ENCODE data around the gene JAK3. TPM values are rescaled to one million over a fixed set of nuclear protein-coding genes. Genes with fewer than 3 reads are reported as not detected.

Gene JAK3
- total and polyA plus RNA-seq, 4 donors: 0.87 to 7.1 (median 3.0) TPM

- no peaks in the 10 kb centered on the region for H3K9me3 ChIP-seq (ENCODE audit: control insufficient read depth in 4 of 4, low read length in 3 of 4)
- TF ChIP-seq ATF3 (IDR thresholded peaks at IDR 0.05) (no peak), ZBTB33 (IDR thresholded peaks at IDR 0.05) (no peak), YY1 (IDR thresholded peaks at IDR 0.05) (no peak), FOXA1 (IDR thresholded peaks at IDR 0.05) (no peak), RAD21 (IDR thresholded peaks at IDR 0.05) (no peak), NR2F2 (IDR thresholded peaks at IDR 0.05) (no peak), HNF4G (IDR thresholded peaks at IDR 0.05) (no peak), FOXA2 (IDR thresholded peaks at IDR 0.05) (no peak), TAF1 (conservative IDR thresholded peaks at IDR 0.05) (no peak), HNF4A (conservative IDR thresholded peaks at IDR 0.05) (no peak), RXRA (IDR thresholded peaks at IDR 0.05) (no peak), GABPA (IDR thresholded peaks at IDR 0.05 in 1 of 2, conservative IDR thresholded peaks at IDR 0.05 in 1 of 2) (no peak)
- H3K27ac ChIP-seq (ENCODE audit: low read depth in 1 of 2, low read length in 2 of 2): no peak overlapping the region
- no peak for DNase-seq (ENCODE audit: low spot score)
- no peak overlapping the region for H3K9ac ChIP-seq (ENCODE audit: low read depth in 1 of 2, low read length in 2 of 2)
- H3K36me3 ChIP-seq (ENCODE audit: control insufficient read depth in 4 of 4, insufficient read depth in 3 of 4, low read depth in 1 of 4, low read length in 3 of 4): no peaks in the 10 kb centered on the region
- peaks cover 0 to 4% (median 0%) of the 10 kb centered on the region in 4 donors for H3K27me3 ChIP-seq (ENCODE audit: control insufficient read depth in 4 of 4, insufficient read depth in 4 of 4, low read length in 3 of 4)
- no peak overlapping the region for H3K4me3 ChIP-seq (ENCODE audit: low read depth in 1 of 3, low read length in 3 of 3)
- WGBS: 85% methylated on average over 17 of the region's 17 CpGs
- H3K4me1 ChIP-seq (ENCODE audit: control insufficient read depth in 4 of 4, insufficient read depth in 4 of 4, low read length in 3 of 4): peaks cover 0 to 3% (median 0%) of the 10 kb centered on the region in 4 donors
These were observed 15.2 kb downstream of the JAK3 start for GRCh38 chr19:17832443-17833208.

GRCh38 chr19:17831419-17831888 is 16.3 kb downstream of the JAK3 start:
- peaks cover 0 to 4% (median 0%) of the 10 kb centered on the region in 4 donors for H3K27me3 ChIP-seq (ENCODE audit: control insufficient read depth in 4 of 4, insufficient read depth in 4 of 4, low read length in 3 of 4)
- no peak overlapping the region for H3K27ac ChIP-seq (ENCODE audit: low read depth in 1 of 2, low read length in 2 of 2)
- peaks cover 0 to 3% (median 0%) of the 10 kb centered on the region in 4 donors for H3K4me1 ChIP-seq (ENCODE audit: control insufficient read depth in 4 of 4, insufficient read depth in 4 of 4, low read length in 3 of 4)
- TF ChIP-seq ATF3 (IDR thresholded peaks at IDR 0.05): no peak
- H3K9ac ChIP-seq (ENCODE audit: low read depth in 1 of 2, low read length in 2 of 2): no peak overlapping the region
- H3K36me3 ChIP-seq (ENCODE audit: control insufficient read depth in 4 of 4, insufficient read depth in 3 of 4, low read depth in 1 of 4, low read length in 3 of 4): no peaks in the 10 kb centered on the region
- WGBS: 39% methylated on average over 25 of the region's 25 CpGs
- DNase-seq (ENCODE audit: low spot score): no peak
- no peak overlapping the region for H3K4me3 ChIP-seq (ENCODE audit: low read depth in 1 of 3, low read length in 3 of 3)
- H3K9me3 ChIP-seq (ENCODE audit: control insufficient read depth in 4 of 4, low read length in 3 of 4): no peaks in the 10 kb centered on the region

- 29% methylated on average over 50 of the region's 50 CpGs for WGBS
- peaks cover 0 to 4% (median 0%) of the 10 kb centered on the region in 4 donors for H3K27me3 ChIP-seq (ENCODE audit: control insufficient read depth in 4 of 4, insufficient read depth in 4 of 4, low read length in 3 of 4)
- H3K36me3 ChIP-seq (ENCODE audit: control insufficient read depth in 4 of 4, insufficient read depth in 3 of 4, low read depth in 1 of 4, low read length in 3 of 4): no peaks in the 10 kb centered on the region
- H3K9ac ChIP-seq (ENCODE audit: low read depth in 1 of 2, low read length in 2 of 2): no peak overlapping the region
- H3K27ac ChIP-seq (ENCODE audit: low read depth in 1 of 2, low read length in 2 of 2): no peak overlapping the region
- H3K9me3 ChIP-seq (ENCODE audit: control insufficient read depth in 4 of 4, low read length in 3 of 4): no peaks in the 10 kb centered on the region
- no peak overlapping the region for H3K4me3 ChIP-seq (ENCODE audit: low read depth in 1 of 3, low read length in 3 of 3)
- H3K4me1 ChIP-seq (ENCODE audit: control insufficient read depth in 4 of 4, insufficient read depth in 4 of 4, low read length in 3 of 4): peaks cover 0 to 3% (median 0%) of the 10 kb centered on the region in 4 donors
- no peak for DNase-seq (ENCODE audit: low spot score)
- TF ChIP-seq CTCF (IDR thresholded peaks at IDR 0.05; ENCODE audit: low read depth, low read length, missing input control) (no peak), JUND (IDR thresholded peaks at IDR 0.05) (no peak), ATF3 (IDR thresholded peaks at IDR 0.05) (no peak), RAD21 (IDR thresholded peaks at IDR 0.05) (no peak), REST (IDR thresholded peaks at IDR 0.05) (no peak), GABPA (IDR thresholded peaks at IDR 0.05 in 1 of 2, conservative IDR thresholded peaks at IDR 0.05 in 1 of 2) (no peak), NR2F2 (IDR thresholded peaks at IDR 0.05) (no peak), HNF4G (IDR thresholded peaks at IDR 0.05) (no peak), MAX (IDR thresholded peaks at IDR 0.05) (no peak)
These were observed 17.0 kb downstream of the JAK3 start for GRCh38 chr19:17830567-17831418.
